Keratinocyte (primary cell): Measurements from ENCODE around the gene ITGB3. TPM values are rescaled to one million over a fixed set of nuclear protein-coding genes. Genes with fewer than 3 reads are reported as not detected.

Source experiments
- DNase-seq: peaks from one replicate; pipeline ENCODE4 v3.0.0-alpha.2; 2011; ENCODE audit warnings: low read depth, missing footprints, low spot score
- FAIRE-seq: peaks from 2 replicates; lab custom pipeline; 2011; peaks lifted over from hg19 to GRCh38; lab: Jason Lieb, UNC
- H2AFZ ChIP-seq: 2 replicates; pipeline ENCODE4 v1.6.0; 2012; ENCODE audit warnings: low read length, control low read depth, inconsistent platforms; ENCODE audit not compliant: control insufficient read depth
- H3K27ac ChIP-seq: 2 replicates; pipeline ENCODE4 v1.5.1; 2011; ENCODE audit warnings: low read length; ENCODE audit not compliant: control insufficient read depth, insufficient read depth
- H3K27me3 ChIP-seq: 3 replicates; pipeline ENCODE4 v1.6.0; 2011; ENCODE audit warnings: low read length; ENCODE audit not compliant: control insufficient read depth, insufficient read depth; ENCODE audit errors: extremely low read depth
- H3K36me3 ChIP-seq, 2 experiments: 2 replicates in 1 of 2; 3 replicates in 1 of 2; pipeline ENCODE4 v1.5.1; 2011; ENCODE audit warnings: low read length in 2 of 2, mild to moderate bottlenecking in 1 of 2; ENCODE audit not compliant: control insufficient read depth in 2 of 2, insufficient read depth in 2 of 2; ENCODE audit errors: extremely low read depth in 1 of 2
- H3K4me1 ChIP-seq: 3 replicates; pipeline ENCODE4 v1.5.1; 2011; ENCODE audit warnings: low read length; ENCODE audit not compliant: control insufficient read depth, insufficient read depth; ENCODE audit errors: extremely low read depth
- H3K4me2 ChIP-seq: 3 replicates; pipeline ENCODE4 v1.6.0; 2011; ENCODE audit warnings: low read depth, low read length; ENCODE audit not compliant: control insufficient read depth, insufficient read depth; ENCODE audit errors: extremely low read depth
- H3K4me3 ChIP-seq, 3 experiments: fragments of 200-600 bp in 1 of 3; sonication (generic) in 1 of 3; 2 replicates in 2 of 3; 3 replicates in 1 of 3; pipeline ENCODE4 v1.5.1; 2011 to 2016; ENCODE audit warnings: low read length in 3 of 3, mild to moderate bottlenecking in 3 of 3, control low read depth in 2 of 3, inconsistent platforms in 1 of 3, low read depth in 1 of 3, mixed read lengths in 1 of 3, mixed run types in 1 of 3, moderate library complexity in 1 of 3; ENCODE audit not compliant: control insufficient read depth in 2 of 3, insufficient read depth in 2 of 3; ENCODE audit errors: extremely low read depth in 1 of 3
- H3K79me2 ChIP-seq: 2 replicates; pipeline ENCODE4 v1.6.0; 2012; ENCODE audit warnings: low read length; ENCODE audit not compliant: control insufficient read depth, insufficient read depth
- H3K9ac ChIP-seq: 3 replicates; pipeline ENCODE4 v1.6.0; 2011; ENCODE audit warnings: low read length; ENCODE audit not compliant: control insufficient read depth, insufficient read depth; ENCODE audit errors: extremely low read depth
- H3K9me1 ChIP-seq: 3 replicates; pipeline ENCODE4 v1.6.0; 2011; ENCODE audit warnings: low read length; ENCODE audit not compliant: control insufficient read depth, insufficient read depth; ENCODE audit errors: extremely low read depth
- H3K9me3 ChIP-seq: 2 replicates; pipeline ENCODE4 v1.5.1; 2012; ENCODE audit warnings: low read depth, low read length; ENCODE audit not compliant: control insufficient read depth
- H4K20me1 ChIP-seq: 3 replicates; pipeline ENCODE4 v1.6.0; 2011; ENCODE audit warnings: low read length; ENCODE audit not compliant: control insufficient read depth, insufficient read depth; ENCODE audit errors: extremely low read depth
- CTCF ChIP-seq, 3 experiments: IDR thresholded peaks in 1 of 3; conservative IDR thresholded peaks in 1 of 3; optimal IDR thresholded peaks in 1 of 3; 2 replicates in 2 of 3; 3 replicates in 1 of 3; pipeline versions ENCODE3 to v1.5.1; 2011; ENCODE audit warnings: low read length in 3 of 3, mild to moderate bottlenecking in 3 of 3, moderate library complexity in 2 of 3, control low read depth in 1 of 3, inconsistent platforms in 1 of 3; ENCODE audit not compliant: insufficient read depth in 2 of 3; ENCODE audit errors: extremely low read depth in 1 of 3
- EZH2 ChIP-seq: IDR thresholded peaks from one replicate; pipeline ENCODE4 v1.6.1; 2012; ENCODE audit warnings: inconsistent platforms, mild to moderate bottlenecking, low read length, moderate library complexity
- dilution Hi-C: fragments of 300-500 bp; cut with MboI; formaldehyde crosslinking; loops from one replicate; pipeline ENCODE4 v1.7.0; 2020; ENCODE audit warnings: low sequenced_read_pairs; ENCODE audit not compliant: extremely low pct_ligation_motif_present
- polyA plus RNA-seq, 5 experiments: library from polyadenylated mRNA; depleted of rRNA in 3 of 5; stranded (reverse) in 3 of 5; stranded (forward) in 1 of 5; unstranded in 1 of 5; fragments of >200 nt; gene quantifications; 1 replicate in 1 of 5; 2 replicates in 3 of 5; 3 replicates in 1 of 5; pipeline versions ENCODE4 v1.2.1 to v1.2.3, GENCODE V29; 2011 to 2012; ENCODE audit warnings: missing spikeins in 2 of 5, low read depth in 1 of 5, low replicate concordance in 1 of 5

ITGB3 gene
- polyA plus RNA-seq, 1 donor (not counting 4 experiments of a cell fraction or from before 2014, with no cell fraction given): not detected

GRCh38 chr17:47230864-47231263 lies 22.8 kb upstream of the ITGB3 start:
- dilution Hi-C loops: no loop called here
- Histone ChIP-seq H3K79me2 (no peaks in the 10 kb centered on the region), H3K4me2 (no peak overlapping the region), H3K9me1 (no peaks in the 10 kb centered on the region), H3K9ac (no peak overlapping the region), H3K36me3 (no peaks in the 10 kb centered on the region), H3K27ac (no peak overlapping the region), H4K20me1 (no peaks in the 10 kb centered on the region), H3K27me3 (peaks cover 9% of the 10 kb centered on the region), H2AFZ (no peak overlapping the region), H3K9me3 (no peaks in the 10 kb centered on the region), H3K4me3 (no peak overlapping the region), H3K4me1 (peaks cover 8% of the 10 kb centered on the region)
- TF ChIP-seq CTCF (optimal IDR thresholded peaks at IDR 0.05 in 1 of 3, IDR thresholded peaks at IDR 0.05 in 1 of 3, conservative IDR thresholded peaks at IDR 0.05 in 1 of 3; ENCODE audit: extremely low read depth in 1 of 3, insufficient read depth in 2 of 3, low read length in 3 of 3) (no peak), EZH2 (no peak)
- no peak for DNase-seq
- no peak for FAIRE-seq

DNA sequence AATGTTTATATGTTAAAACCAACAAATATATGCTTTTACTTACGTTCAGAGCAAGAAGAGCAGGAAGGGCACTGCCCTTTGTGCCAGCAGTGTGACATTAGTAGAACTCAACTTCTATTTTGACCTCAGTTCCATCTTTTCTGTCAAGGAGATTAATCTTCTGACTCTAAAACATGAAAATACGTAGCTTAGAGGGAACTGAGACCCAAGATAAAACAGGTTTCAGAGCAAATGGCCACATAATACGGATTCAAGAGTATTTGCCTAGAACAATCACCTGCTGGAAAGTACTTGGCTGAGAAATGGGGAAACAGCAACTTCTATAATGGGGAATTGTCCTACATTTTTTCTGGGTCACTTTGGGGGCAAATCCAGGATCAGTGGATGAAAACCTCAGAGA lies 22.3 kb upstream of the ITGB3 start:
- Histone ChIP-seq H2AFZ (no peak overlapping the region), H3K9ac (no peak overlapping the region), H3K9me3 (no peaks in the 10 kb centered on the region), H3K4me2 (no peak overlapping the region), H3K4me3 (no peak overlapping the region), H3K27ac (no peak overlapping the region), H4K20me1 (no peaks in the 10 kb centered on the region), H3K9me1 (no peaks in the 10 kb centered on the region), H3K36me3 (no peaks in the 10 kb centered on the region), H3K4me1 (peaks cover 5% of the 10 kb centered on the region), H3K79me2 (no peaks in the 10 kb centered on the region), H3K27me3 (peaks cover 9% of the 10 kb centered on the region)
- no peak for FAIRE-seq
- DNase-seq: no peak
- dilution Hi-C loops: no loop called here
- no peak for TF ChIP-seq EZH2

DNA sequence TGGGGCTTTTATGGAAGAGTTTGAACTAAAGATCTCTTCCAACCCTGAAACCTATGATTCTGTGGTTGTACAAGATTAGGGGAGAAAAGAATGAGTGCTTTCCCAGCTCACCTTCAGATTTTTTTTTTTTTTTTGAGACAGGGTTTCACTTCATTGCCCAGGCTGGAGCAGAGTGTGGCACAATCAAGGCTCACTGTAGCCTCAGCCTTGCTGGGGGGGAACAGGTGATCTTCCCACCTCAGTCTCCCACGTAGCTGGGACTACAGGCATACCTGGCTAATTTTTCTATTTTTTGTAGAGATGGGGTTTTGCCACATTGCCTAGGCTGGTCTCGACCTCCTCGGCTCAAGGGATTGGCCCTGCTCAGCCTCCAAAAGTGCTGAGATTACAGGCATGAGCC lies 21.8 kb upstream of the ITGB3 start:
- no peaks in the 10 kb centered on the region for H3K9me3 ChIP-seq
- DNase-seq: no peak
- no peak for TF ChIP-seq CTCF (optimal IDR thresholded peaks at IDR 0.05 in 1 of 3, IDR thresholded peaks at IDR 0.05 in 1 of 3, conservative IDR thresholded peaks at IDR 0.05 in 1 of 3; ENCODE audit: extremely low read depth in 1 of 3, insufficient read depth in 2 of 3, low read length in 3 of 3)
- TF ChIP-seq EZH2: no peak
- no peaks in the 10 kb centered on the region for H3K9me1 ChIP-seq
- H3K27ac ChIP-seq: no peak overlapping the region
- H3K4me1 ChIP-seq: peaks cover 5% of the 10 kb centered on the region
- H3K4me2 ChIP-seq: no peak overlapping the region
- peaks cover 9% of the 10 kb centered on the region for H3K27me3 ChIP-seq
- no peaks in the 10 kb centered on the region for H3K79me2 ChIP-seq
- H2AFZ ChIP-seq: no peak overlapping the region
- no peak overlapping the region for H3K9ac ChIP-seq
- FAIRE-seq: no peak
- no peaks in the 10 kb centered on the region for H4K20me1 ChIP-seq
- no peaks in the 10 kb centered on the region for H3K36me3 ChIP-seq
- dilution Hi-C loops: no loop called here
- H3K4me3 ChIP-seq: no peak overlapping the region
